GM12864 (cell line): ENCODE results near the gene MACROD2.

Source experiments
- DNase-seq: peaks from one replicate; pipeline ENCODE4 v3.0.0-alpha.2; 2011; ENCODE audit warnings: low read depth
- H3K4me3 ChIP-seq: 2 replicates; pipeline ENCODE4 v1.5.1; 2011; ENCODE audit warnings: mild to moderate bottlenecking, low read depth, low read length, control low read depth
- TF ChIP-seq, protein P1 (sequence below): IDR thresholded peaks from 2 replicates; pipeline ENCODE4 v1.5.1; 2011; ENCODE audit warnings: low read depth, mild to moderate bottlenecking, moderate library complexity, low read length, control low read depth, inconsistent platforms; ENCODE audit errors: missing control alignments

The MACROD2 gene

DNA sequence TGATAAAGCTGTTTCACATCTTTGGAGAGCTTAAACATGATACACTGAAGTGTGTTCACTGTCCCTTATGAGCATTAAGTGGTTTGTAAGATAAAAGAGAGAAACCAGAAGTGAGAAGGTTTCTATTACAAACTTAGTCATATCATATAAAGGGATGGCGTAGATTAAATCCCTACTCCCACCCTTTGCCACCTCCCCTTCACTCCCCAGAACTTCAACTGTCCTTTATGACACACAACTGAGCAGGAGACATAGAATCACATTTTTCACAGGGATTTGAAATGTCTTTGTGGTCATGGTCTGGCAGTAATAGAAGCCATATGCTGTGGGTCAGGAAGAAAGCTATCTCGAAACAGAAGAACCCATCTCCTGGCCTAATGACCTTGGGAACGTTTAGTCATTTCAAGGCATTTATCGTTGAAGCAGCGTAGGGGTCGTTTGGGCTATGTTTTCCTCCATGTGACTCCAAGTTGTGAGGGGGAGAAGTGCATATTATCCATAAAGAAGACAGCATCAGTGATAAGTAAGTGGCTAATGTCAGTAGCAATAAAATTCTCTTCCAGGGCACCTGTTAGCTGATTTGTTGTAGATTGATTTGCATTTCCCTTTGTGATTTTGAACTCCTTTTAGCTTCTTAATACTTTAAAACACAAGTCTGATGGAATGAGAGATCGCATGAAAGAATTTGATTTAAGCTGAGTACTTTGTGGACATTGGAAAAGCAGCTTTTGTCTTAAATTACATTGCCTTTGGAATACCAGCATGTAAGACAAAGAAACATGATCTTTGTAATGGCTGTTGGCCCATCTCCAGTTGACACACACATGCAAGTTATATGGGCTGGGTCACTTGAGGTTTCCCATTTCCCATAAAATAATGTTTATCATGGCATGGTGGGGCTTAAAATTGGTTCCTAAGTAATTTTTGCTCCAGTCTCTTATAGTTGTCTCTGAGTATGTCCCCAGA is 843.6 kb downstream of the MACROD2 start:
- H3K4me3 ChIP-seq, result no peak overlapping the region
- no peak for DNase-seq
- TF ChIP-seq, protein P1, sequence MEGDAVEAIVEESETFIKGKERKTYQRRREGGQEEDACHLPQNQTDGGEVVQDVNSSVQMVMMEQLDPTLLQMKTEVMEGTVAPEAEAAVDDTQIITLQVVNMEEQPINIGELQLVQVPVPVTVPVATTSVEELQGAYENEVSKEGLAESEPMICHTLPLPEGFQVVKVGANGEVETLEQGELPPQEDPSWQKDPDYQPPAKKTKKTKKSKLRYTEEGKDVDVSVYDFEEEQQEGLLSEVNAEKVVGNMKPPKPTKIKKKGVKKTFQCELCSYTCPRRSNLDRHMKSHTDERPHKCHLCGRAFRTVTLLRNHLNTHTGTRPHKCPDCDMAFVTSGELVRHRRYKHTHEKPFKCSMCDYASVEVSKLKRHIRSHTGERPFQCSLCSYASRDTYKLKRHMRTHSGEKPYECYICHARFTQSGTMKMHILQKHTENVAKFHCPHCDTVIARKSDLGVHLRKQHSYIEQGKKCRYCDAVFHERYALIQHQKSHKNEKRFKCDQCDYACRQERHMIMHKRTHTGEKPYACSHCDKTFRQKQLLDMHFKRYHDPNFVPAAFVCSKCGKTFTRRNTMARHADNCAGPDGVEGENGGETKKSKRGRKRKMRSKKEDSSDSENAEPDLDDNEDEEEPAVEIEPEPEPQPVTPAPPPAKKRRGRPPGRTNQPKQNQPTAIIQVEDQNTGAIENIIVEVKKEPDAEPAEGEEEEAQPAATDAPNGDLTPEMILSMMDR, result no peak

- TF ChIP-seq, protein P1, result no peak
- DNase-seq, result no peak
Observed at GRCh38 chr20:14845199-14846160, 850.2 kb downstream of the MACROD2 start.

DNA sequence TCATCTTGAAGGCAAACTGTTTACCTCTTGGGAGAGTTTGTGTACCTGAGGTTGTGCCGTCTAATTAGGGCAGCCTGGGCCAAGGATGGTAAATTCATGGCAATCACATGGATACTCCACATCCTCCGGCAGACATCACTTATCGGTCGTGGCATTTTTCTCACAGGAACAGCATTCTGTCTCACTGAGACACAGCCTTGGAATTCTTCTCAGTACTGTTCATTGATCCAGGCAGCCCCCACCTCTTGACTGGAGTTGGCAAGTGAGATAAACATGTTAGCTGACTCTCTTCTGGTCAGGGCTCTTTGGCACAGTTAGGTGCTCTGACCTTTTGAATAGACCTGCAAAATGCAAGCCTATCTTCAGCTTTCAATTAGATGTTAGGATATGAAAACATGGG is 853.5 kb downstream of the MACROD2 start:
- no peak overlapping the region for H3K4me3 ChIP-seq
- no peak for DNase-seq
- TF ChIP-seq, protein P1, result no peak

More at GRCh38 chr20:14845199-14846160, 850.2 kb downstream of the MACROD2 start:
- H3K4me3 ChIP-seq, result no peak overlapping the region

DNA sequence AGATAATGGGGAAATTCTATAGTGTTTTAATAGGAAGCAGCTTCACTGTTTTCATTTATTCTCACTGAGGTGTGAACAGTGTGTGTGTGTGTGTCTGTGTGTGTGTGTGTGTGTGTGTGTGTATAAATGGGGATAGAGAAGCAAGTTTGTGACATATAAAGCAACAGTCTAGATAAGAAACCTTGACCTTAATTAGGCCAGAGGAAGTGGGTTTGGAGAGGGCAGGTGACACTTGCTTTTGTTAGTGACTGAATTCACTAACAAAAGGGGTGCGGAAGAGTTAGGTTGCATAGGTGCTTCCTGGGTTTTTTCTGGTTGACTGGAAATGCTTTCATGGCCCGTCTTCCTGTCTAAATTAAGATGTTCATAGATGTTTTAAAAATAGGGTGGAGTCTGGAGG is 857.8 kb downstream of the MACROD2 start:
- no peak for DNase-seq
- H3K4me3 ChIP-seq, result no peak overlapping the region
- TF ChIP-seq, protein P1, result no peak

DNA sequence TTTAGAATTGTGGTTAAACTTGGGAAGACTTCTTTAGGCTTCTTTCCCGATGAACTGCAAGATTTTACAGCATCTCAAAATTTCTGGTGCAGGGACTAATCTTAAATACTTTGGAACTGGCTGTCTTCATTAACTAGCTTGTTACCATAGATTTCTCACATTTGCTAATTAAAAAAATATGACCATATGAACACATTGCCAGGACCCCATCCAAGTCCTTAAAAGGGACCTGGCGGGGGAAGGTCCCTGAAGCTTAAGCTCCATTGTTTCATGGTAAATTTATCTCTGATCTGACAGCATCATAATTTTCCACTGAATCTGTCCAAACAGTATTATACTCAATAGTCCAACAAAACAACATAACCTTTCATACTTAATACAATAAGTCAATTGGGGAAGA is 859.9 kb downstream of the MACROD2 start:
- H3K4me3 ChIP-seq, result no peak overlapping the region

GRCh38 chr20:14859627-14860026 is 864.3 kb downstream of the MACROD2 start:
- TF ChIP-seq, protein P1, result no peak
- no peak overlapping the region for H3K4me3 ChIP-seq
- DNase-seq, result no peak

More for the DNA sequence above, 859.9 kb downstream of the MACROD2 start:
- no peak for DNase-seq
- TF ChIP-seq, protein P1, result no peak
